ENCODE data around the gene DDX50. TPM values are rescaled to one million over a fixed set of nuclear protein-coding genes. Genes with fewer than 3 reads are reported as not detected.
"Not testable (repeated sequence)": the region's sequence is repeated elsewhere in the genome, so short reads cannot be mapped to it uniquely, and the experiment has no call there.

Gene DDX50
- total and polyA plus RNA-seq, 8 donors: 25.8 to 71.1 (median 60.6) TPM

GRCh38 chr10:68963151-68963550, 62.0 kb downstream of the DDX50 start:
- DNase-seq: no peak
- peaks cover 2 to 93% of the 10 kb centered on the region in 2 donors for H3K36me3 ChIP-seq
- H3K4me1 ChIP-seq: peaks cover 0 to 32% of the 10 kb centered on the region in 2 donors
- H3K27ac ChIP-seq: no peak overlapping the region
- no peaks in the 10 kb centered on the region for H3K9me3 ChIP-seq
- intact Hi-C loops (cut with DNase I): no loop called here
- H3K27me3 ChIP-seq: no peaks in the 10 kb centered on the region
- no peak for TF ChIP-seq CTCF (IDR thresholded peaks at IDR 0.05)
- no peak overlapping the region for H3K4me3 ChIP-seq
- ATAC-seq: no peak

GRCh38 chr10:68973975-68974374, 72.9 kb downstream of the DDX50 start:
- H3K4me3 ChIP-seq: no peak overlapping the region
- no peaks in the 10 kb centered on the region for H3K27me3 ChIP-seq
- ATAC-seq: no peak
- H3K9me3 ChIP-seq: no peaks in the 10 kb centered on the region
- H3K27ac ChIP-seq: no peak overlapping the region
- TF ChIP-seq CTCF (IDR thresholded peaks at IDR 0.05): no peak
- H3K4me1 ChIP-seq: no peaks in the 10 kb centered on the region
- DNase-seq: no peak
- intact Hi-C loops (cut with DNase I): no loop called here
- peaks cover 12 to 100% of the 10 kb centered on the region in 2 donors for H3K36me3 ChIP-seq

- intact Hi-C loops (cut with DNase I); H3K9me3 ChIP-seq; H3K4me3 ChIP-seq; H3K4me1 ChIP-seq; ATAC-seq; H3K27ac ChIP-seq; DNase-seq; H3K27me3 ChIP-seq: not testable (repeated sequence)
- peaks cover 12 to 100% of the 10 kb centered on the region in 2 donors for H3K36me3 ChIP-seq
These were observed 74.9 kb downstream of the DDX50 start for GRCh38 chr10:68975936-68976473.

GRCh38 chr10:68979738-68980137, 78.6 kb downstream of the DDX50 start:
- intact Hi-C loops (cut with DNase I); H3K4me1 ChIP-seq; H3K4me3 ChIP-seq; ATAC-seq; H3K27me3 ChIP-seq; H3K9me3 ChIP-seq; H3K27ac ChIP-seq; DNase-seq: not testable (repeated sequence)
- peaks cover 4 to 100% of the 10 kb centered on the region in 2 donors for H3K36me3 ChIP-seq

GRCh38 chr10:68981074-68981473, 80.0 kb downstream of the DDX50 start:
- H3K27ac ChIP-seq: no peak overlapping the region
- peaks cover 0 to 99% of the 10 kb centered on the region in 2 donors for H3K36me3 ChIP-seq
- TF ChIP-seq CTCF (IDR thresholded peaks at IDR 0.05): no peak
- intact Hi-C loops (cut with DNase I): no loop called here
- ATAC-seq (no peak), DNase-seq (no peak)
- no peak overlapping the region for H3K4me3 ChIP-seq
- H3K27me3 ChIP-seq: no peaks in the 10 kb centered on the region
- H3K9me3 ChIP-seq: no peaks in the 10 kb centered on the region
- no peaks in the 10 kb centered on the region for H3K4me1 ChIP-seq

GRCh38 chr10:68982389-68982788, 81.3 kb downstream of the DDX50 start:
- Histone ChIP-seq H3K36me3 (peaks cover 0 to 86% of the 10 kb centered on the region in 2 donors), H3K4me1 (no peaks in the 10 kb centered on the region), H3K27ac (no peak overlapping the region), H3K9me3 (no peaks in the 10 kb centered on the region), H3K4me3 (no peak overlapping the region), H3K27me3 (no peaks in the 10 kb centered on the region)
- intact Hi-C loops (cut with DNase I): no loop called here
- ATAC-seq: no peak
- TF ChIP-seq CTCF (IDR thresholded peaks at IDR 0.05): no peak
- DNase-seq: no peak

Measured in left lung (tissue), 10 donors.